ENCODE data around the gene LRRC28. TPM values are rescaled to one million over a fixed set of nuclear protein-coding genes. Genes with fewer than 3 reads are reported as not detected.

The LRRC28 gene
- total and polyA plus RNA-seq, 10 of the 15 experiments (the other 5 are each of a cell fraction or from before 2014, with no cell fraction given): 21.3 to 54.9 (median 27.7) TPM

DNA sequence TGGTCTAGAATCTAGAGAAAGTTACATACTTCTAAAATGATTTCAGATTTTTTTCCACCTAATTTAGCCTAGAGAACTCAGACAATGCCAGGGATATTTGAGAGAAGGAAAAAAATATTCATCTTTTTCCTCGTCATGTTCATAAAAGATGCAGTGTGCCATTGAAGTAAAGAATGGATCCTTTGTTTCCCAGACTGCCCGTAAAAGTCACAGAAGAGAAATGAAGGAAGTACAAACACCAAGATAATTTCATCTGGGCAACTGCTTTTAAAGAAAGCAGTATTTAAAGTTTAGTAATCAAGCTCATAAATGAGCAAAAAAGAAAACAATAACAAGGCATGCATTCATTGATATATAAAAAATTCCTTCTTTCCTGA is 49.1 kb upstream of the LRRC28 start:
- 66% methylated on average over 2 of the region's 2 CpGs for WGBS (ENCODE audit: insufficient coverage, insufficient replicate concordance, low lambda C conversion rate, missing lambda C conversion rate)
- Histone ChIP-seq H3K27ac (ENCODE audit: control insufficient read depth, insufficient read depth) (no peak overlapping the region), H3K9me3 (replicated peaks; ENCODE audit: control insufficient read depth, insufficient read depth, low read length) (no peaks in the 10 kb centered on the region), H3K4me2 (ENCODE audit: control insufficient read depth, insufficient read depth) (no peak overlapping the region), H3K79me2 (ENCODE audit: control insufficient read depth, insufficient read depth, low read length) (no peaks in the 10 kb centered on the region), H4K20me1 (ENCODE audit: control insufficient read depth, insufficient read depth) (no peaks in the 10 kb centered on the region), H2AFZ (ENCODE audit: control insufficient read depth, low read depth, low read length) (no peak overlapping the region), H3K4me1 (ENCODE audit: control insufficient read depth, insufficient read depth, low read length) (no peaks in the 10 kb centered on the region), H3K9ac (ENCODE audit: control insufficient read depth, insufficient read depth, low read length) (no peak overlapping the region), H3K27me3 (replicated peaks in 1 of 2; ENCODE audit: control insufficient read depth in 2 of 2, insufficient read depth in 2 of 2, low read length in 1 of 2) (no peaks in the 10 kb centered on the region), H3K36me3 (ENCODE audit: control insufficient read depth in 2 of 2, insufficient read depth in 2 of 2, low read length in 1 of 2) (no peaks in the 10 kb centered on the region; a peak in 1 of 4 replicates), H3K4me3 (no peak overlapping the region)
- no peak for ATAC-seq
- intact Hi-C loops (cut with micrococcal nuclease; ENCODE audit: unreplicated experiment): no loop called here
- TF ChIP-seq CBX3 (IDR thresholded peaks at IDR 0.05; ENCODE audit: borderline replicate concordance, low read depth): no peak
- TF ChIP-seq NFXL1 (IDR thresholded peaks at IDR 0.05; ENCODE audit: borderline replicate concordance): no peak
- no peak for TF ChIP-seq MAX (IDR thresholded peaks at IDR 0.05; ENCODE audit: low read depth, low read length)
- TF ChIP-seq EGR1 (IDR thresholded peaks at IDR 0.05; ENCODE audit: borderline replicate concordance in 1 of 2, low read depth in 2 of 2, low read length in 2 of 2): no peak
- TF ChIP-seq CREM (IDR thresholded peaks at IDR 0.05; ENCODE audit: low read depth): no peak
- TF ChIP-seq SMC3 (IDR thresholded peaks at IDR 0.05; ENCODE audit: borderline replicate concordance, low read length): no peak
- TF ChIP-seq SIX5 (IDR thresholded peaks at IDR 0.05; ENCODE audit: low read depth, low read length, severe bottlenecking): no peak
- no peak for TF ChIP-seq FOXM1 (IDR thresholded peaks at IDR 0.05; ENCODE audit: low read depth, low read length)
- TF ChIP-seq JUND (IDR thresholded peaks at IDR 0.05; ENCODE audit: low read depth, low read length): no peak
- no peak for TF ChIP-seq BRCA1 (IDR thresholded peaks at IDR 0.05; ENCODE audit: low read depth, low read length)
- TF ChIP-seq KLF5 (IDR thresholded peaks at IDR 0.05; ENCODE audit: partially characterized antibody): no peak
- no peak for TF ChIP-seq RELB (IDR thresholded peaks at IDR 0.05; ENCODE audit: low read depth)
- TF ChIP-seq SREBF2 (IDR thresholded peaks at IDR 0.05; ENCODE audit: low read length): no peak
- no peak for TF ChIP-seq ZNF592 (IDR thresholded peaks at IDR 0.05)
- TF ChIP-seq POU2F2 (IDR thresholded peaks at IDR 0.05; ENCODE audit: borderline replicate concordance, low read depth, low read length): no peak
- no peak for TF ChIP-seq NFIC (IDR thresholded peaks at IDR 0.05; ENCODE audit: low read depth, low read length)
- TF ChIP-seq PKNOX1 (IDR thresholded peaks at IDR 0.05): no peak
- ChIA-PET RAD21 (ENCODE audit: unreplicated experiment) (no interaction called here), SMC1A (ENCODE audit: uncharacterized antibody, unreplicated experiment) (interaction anchor here (0.8 to 1.8 kb wide), 4 partner anchors 9 to 101 kb away, joined by 3 to 4 read pairs (median 3); partner anchors contain the start of gene LRRC28), POLR2A (no interaction called here), CTCF (interaction anchor here (1.1 kb wide), 1 partner anchor 8 kb away, joined by 3 read pairs; no protein-coding TSS in a partner anchor)
- BruUV-seq (replicated peaks): no TSS peak
- FAIRE-seq: no peak
- DNase-seq (ENCODE audit: low read depth, low spot score): no peak
- in situ Hi-C loops (cut with MboI): no loop called here
